SHP77 treated with DMSO at 0.1 percent for 48 hours (cell line): Measurements from ENCODE around the gene GPR78.

Experiments used
- DNase-seq: peaks from one replicate; lab custom pipeline; 2025; lab: John Stamatoyannopoulos, UW

The GPR78 gene

DNA sequence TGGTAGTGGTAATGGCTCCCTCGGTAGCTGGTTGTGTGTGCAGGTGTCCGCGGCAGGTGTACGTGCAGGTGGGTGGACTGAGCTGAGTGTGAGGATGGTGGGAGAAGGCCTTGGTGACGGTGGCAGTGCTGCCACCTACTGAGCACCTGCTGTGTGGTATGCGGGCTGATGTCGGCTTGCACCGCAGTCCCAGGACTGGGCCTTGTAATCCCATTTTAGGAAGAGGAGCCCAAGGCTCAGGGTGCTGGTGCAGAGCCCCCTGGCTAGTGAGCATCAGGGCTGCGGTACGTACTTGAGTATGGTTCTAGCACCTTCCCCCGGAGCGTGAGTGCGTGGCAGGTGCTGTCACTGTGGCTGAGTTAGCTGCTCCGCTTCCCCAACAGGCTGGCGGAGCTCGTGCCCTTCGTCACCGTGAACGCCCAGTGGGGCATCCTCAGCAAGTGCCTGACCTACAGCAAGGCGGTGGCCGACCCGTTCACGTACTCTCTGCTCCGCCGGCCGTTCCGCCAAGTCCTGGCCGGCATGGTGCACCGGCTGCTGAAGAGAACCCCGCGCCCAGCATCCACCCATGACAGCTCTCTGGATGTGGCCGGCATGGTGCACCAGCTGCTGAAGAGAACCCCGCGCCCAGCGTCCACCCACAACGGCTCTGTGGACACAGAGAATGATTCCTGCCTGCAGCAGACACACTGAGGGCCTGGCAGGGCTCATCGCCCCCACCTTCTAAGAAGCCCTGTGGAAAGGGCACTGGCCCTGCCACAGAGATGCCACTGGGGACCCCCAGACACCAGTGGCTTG lies 6.7 kb downstream of the GPR78 start:
- no peak for DNase-seq

DNA sequence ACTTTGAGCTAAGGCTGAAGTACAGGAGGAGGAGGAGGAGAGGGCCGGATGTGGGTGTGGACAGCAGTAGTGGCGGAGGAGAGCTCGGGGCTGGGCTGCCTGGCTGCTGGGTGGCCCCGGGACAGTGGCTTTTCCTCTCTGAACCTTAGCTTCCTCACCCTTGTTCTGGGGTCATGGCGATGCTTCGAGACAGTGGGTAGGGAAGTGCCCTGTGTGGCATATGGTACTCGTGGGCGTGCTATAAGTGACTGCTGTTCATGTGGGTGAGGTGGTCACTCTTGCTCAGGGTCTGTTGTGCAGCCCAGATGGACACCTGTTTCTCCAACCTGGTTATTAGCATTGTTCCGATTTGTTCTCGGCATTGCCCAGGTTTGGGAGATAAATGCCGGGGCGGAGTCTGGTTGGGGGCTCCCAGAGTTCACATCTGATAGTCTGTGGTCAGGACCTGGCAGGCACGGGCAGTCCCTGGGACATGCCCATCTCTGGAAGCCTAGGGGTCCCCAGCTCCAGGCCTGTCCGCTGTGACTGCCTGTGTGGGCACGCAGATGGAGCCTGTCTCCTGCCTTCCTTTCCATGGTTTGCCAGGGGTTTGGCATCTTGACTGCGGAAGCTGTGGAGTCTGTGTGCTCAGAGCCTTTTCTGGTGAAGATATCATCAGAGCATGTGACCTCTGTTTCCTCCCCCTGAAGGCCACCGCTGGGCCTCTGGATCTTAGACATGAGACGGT lies 7.4 kb downstream of the GPR78 start:
- DNase-seq = no peak

DNA sequence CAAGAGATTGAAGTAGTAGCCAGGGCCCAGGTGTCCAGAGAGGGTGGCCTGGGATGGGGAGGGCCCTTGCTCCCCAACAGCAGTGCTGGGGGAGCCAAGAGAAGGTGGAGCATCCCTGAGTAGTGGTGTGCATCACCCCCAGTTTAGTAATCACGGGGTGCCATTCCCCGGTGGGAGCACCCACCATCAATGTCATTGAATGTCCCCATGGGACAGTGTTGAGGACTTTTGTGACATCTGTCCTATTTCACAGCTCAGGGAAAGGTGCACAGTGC lies 7.9 kb downstream of the GPR78 start:
- no peak for DNase-seq

DNA sequence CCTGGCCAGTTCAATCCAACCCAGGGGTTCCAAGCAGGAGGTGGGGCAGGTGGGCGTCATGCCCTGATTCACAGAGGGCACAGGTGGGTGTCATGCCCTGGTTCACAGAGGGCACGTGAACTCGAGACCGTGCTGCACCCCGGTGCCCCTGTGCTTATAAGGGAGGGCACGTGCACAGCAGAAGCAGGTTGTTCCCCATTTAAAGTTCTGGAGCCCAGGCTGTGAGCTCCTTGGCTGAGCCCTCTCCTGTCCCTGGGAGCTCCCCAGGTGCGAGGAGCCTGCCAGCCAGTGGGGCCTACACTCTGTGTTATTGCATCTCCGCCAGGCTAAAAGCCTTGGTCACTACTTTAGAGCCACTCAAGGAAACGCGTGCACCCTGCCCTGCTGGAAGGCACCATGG lies 9.1 kb downstream of the GPR78 start:
- no peak for DNase-seq

DNA sequence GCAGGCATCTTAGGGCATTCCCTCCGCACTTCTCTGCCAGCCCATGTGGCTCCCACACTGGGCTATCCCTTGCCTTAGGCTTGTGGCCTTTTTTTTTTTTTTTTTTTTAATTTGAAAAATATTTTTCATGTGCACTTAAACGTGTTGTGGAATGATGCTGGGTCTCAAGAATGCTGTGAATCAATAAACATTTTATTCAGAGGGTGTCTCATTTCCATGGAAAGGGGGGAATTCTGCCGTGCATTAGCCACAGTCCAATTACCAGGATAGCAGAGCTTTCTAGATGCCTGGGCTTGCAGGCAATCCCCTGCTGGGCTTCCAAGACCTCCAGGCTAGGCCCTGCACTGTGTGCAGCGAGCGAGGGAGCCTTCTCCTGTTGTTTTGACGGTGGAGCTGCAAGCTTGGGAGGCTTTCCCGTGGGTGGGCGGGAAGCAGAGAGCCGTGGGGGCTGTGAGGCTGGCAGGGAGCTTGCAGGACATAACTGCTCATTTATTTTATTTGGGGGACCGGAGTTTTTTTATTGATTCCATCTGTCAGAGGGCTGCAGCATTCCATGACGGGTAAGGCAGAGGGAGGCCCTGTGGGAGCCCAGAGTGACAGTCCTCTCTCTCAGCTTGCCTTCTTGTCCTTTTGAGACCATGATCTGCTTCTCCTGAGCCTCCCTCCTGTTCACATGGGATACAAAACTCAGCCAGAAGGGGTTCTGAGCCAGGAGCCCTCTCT lies 9.8 kb downstream of the GPR78 start:
- no peak for DNase-seq

DNA sequence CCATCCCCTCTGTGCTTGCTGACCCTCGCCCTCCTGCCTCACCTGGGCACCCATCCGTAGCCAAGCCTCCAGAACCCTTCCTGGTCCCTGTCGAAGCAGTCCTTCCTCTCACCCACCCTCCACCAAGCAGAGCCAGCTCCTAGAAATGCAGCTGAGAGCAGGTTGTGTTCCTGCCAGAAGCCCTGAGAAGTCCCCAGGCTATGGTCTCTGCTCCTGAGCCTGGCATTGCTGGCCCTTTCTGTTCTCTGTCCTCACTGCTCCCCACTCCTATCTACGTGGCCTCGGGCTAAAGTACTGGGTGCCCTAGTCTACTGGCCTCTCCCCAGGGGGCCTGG lies 10.3 kb downstream of the GPR78 start:
- DNase-seq = no peak

DNA sequence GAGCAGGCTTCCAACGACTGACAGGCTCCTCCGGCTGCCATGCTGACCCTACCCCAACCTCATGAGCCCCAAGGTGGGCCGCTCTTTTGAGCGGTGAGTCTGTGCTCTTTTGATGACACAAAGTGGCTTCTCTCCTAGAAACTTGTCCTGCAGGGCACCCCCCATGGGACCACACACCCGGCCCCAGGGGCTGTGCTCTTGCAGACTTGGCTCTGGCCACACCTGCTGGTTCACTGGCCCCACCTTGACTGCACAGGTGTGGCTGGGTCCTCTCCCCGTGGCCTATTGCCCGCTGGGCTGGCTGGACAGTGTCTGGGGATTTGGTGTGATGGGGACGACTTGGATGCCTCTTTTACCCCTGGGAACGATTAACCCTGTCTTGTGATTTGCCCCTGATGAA lies 10.9 kb downstream of the GPR78 start:
- no peak for DNase-seq

DNA sequence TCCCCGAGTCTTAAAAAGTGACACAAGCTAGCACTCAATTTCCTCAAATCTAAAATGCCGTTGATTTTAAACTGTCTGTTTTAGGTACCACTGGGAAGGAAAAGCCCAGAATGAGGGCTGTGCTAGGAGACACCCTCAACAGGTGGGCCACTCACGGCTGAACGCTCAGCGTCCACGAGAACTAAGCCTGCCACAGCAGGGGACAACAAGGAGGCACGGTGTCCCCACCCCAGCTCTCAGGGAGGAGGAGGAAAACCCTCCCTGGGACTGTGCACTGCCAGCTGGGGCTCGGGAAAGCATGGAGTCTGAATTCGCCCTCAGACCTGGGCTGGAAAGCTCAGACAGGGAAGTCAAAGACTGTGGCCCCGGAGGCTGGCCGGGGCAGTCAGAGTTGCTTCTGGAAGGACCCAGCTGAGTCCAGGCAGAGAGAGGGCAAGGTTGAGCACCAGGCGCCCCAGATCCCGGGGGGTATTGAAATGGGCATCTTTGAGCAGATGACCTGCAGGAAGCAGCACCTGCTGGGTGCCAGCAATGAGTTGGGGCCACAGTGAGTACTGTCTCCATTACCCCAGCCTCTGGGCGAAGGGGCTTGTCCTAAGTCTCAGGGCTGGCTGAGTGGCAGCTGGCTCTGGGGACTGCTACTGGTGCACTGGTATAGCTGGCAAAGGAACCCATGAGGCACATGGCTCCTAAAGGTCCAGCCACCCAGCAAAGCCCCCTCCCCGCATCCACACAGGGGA lies 11.6 kb downstream of the GPR78 start:
- DNase-seq = no peak

DNA sequence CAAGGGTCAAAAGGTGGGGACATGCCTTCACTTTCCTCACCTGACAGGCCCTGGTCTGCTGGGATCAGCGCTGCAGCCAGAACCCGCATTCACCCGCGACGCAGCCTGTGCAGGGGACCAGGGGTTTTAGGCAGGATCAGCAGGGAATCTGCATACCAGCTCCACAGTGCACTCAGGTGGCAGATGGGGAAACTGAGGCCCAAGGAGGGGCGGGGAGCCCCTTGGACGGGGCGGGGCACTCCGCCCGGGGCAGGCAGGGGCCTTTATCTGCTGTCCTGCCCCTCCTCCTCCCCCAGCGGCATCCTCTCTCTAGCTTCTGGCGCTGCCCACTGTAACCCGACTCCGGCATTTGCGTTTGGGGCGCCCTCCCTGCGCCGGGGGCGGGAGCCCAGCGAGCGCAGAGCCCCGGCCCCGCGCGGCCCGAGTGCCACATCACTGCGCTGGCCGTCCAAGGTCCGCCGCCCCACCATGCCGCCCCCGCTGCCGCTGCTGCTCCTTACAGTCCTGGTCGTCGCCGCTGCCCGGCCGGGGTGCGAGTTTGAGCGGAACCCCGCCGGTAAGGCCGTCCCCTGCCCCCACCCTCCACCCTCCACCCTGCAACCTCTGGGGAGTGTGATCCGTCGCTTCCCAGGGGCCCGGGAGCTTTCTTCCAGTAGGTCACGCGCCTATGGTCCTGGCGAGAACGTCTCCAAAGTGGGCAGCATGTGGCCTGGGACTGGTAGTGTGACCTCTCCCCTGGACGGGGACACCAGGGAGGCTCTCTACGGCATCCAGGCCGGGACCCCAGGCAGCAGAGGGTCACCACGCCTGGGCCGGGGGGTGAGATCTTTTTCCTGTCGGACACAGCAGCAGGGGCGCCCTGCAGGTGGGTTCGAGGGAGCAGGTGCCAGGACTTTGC lies 12.4 kb downstream of the GPR78 start, which contains the start of gene CPZ:
Gene CPZ (plus strand): TSS at position 400 of the 898 bp plus-strand sequence. CDS start 69 bp downstream, at position 469.
- DNase-seq = no peak

DNA sequence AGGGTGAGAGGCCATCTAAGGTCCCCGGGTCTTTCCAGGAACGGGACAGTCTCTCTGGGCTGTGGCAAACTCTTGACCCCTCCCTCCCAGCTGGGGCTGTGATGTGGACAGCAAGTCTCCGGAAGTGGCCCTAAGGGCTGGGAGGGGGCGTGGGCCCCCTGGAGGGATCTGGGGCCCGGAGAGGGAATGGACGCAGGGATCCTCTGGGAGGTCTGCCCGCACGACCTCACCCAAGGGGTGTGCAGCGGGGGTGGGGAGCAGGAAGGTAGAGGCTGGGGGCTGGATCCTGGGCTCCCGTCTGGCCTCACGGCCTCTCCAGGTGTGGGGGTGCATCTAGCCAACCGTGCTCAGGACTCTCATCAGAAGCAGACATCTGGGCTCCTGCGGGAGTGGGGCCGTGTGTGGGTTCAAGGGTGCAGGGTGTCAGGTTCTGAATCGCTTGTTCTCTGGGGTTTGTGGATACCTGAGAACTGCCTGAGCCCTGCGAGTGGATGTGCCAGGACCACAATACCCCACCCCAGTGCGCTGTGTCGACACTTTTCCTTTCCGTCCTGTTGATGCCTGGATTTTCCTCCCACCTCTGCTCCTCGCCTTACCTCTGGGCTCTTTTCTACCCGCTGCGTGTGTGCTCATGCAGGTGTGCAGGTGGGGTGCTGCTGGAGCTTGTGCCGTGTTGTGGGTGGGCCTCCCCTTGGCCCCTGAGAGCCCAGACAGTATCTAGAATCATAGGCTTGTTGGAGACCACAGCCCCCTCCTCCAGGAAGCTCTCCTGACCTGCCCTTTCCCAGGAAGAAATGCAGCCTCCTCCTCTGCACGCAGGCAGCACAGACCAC lies 13.3 kb downstream of the GPR78 start:
- no peak for DNase-seq

DNA sequence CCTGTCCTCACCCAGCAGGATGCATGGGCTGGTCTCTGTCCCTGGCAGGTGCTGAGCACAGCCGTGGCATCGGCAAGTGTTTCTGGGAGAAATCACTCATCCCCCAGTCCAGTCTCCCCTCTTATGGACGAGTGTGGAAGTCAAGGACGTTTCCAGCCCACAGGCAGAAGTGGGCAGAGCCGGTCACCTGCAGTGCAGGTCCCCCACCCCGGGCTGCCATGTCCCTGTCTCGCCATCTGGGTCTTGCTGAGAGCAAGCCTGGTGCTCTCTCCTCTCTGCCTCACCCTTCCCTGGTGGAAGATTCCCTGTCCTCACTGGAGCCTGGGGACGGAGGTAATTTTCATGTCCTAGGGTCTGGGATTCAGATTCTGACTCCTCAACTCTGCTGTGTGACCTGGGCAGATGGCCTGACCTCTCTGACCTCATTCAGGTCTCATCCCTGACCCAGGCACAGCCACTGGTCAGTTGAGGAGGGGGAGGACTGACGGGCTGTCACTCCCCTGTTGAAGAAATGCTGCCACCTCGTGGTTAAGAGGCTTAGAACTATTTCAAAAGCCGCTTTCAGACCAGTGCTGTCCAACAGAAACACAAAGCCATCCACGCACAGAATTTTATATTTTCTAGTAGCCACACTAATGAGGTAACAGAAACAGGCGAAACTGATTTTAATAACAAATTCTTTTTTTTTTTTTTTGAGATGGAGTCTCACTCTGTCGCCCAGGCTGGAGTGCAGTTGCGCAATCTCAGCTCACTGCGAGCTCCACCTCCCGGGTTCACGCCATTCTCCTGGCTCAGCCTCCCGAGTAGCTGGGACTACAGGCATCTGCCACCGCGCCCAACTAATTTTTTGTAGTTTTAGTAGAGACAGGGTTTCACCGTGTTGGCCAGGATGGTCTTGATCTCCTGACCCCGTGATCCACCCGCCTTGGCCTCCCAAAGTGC lies 14.2 kb downstream of the GPR78 start:
- peak; percentile 0 for DNase-seq

DNA sequence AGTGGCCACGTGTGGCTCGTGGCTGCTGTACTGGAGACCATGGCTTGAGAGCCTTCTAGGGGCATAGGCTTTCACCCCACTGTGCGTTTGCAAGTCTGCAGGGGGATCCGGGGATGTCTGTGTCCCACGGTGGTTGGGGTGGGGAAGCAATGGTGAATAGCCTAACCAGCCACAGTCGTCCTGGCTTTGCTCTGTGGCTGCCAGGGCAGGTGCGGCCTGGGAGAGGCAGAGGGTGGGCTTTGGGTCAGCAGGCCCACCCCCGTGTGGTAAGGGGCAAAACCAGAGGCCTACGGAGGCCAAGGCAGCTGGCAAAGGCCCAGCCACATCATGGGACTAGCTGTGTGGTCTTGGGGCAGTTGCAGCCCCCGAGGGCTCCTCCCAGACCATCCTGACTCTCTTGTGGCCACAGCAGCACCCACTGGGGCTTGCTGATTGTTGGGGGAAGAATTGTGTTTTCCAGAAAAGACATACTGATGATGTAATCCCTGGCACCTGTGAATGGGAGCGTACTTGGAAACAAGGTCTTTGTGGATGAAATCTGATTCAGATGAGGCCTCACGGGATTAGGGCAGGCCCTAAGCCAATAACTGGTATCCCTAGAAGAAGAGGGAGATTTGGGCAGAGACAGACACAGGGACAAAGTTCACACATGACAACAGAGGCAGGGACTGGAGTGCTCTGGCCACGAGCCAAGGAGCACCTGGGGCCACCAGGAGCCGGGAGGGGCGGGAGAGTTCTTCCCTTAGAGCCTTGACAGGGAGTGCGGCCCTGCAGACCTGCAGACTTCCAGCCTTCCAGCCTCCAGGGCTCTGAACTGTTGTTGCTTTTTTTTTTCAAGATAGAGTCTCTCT lies 15.3 kb downstream of the GPR78 start:
- DNase-seq = no peak

DNA sequence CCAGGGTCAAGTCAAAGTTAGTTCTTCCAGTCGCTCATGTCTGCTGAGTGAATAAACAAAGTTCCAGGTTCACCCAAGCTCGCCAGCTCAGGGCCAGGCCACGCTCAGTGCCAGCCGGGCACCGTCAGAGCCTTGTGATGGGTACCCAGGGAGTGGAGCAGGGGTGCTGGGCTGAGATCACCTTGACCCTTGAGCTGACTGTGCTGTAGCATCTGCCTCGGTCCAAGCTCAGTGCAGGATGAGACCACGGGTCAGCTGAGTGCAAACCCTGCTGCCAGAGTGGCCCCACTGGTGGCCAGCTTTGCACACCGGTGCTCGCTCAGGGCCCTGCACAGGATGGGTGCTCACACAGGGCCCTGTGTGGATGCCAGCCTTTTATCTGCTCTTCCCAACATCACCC lies 16.7 kb downstream of the GPR78 start:
- no peak for DNase-seq

DNA sequence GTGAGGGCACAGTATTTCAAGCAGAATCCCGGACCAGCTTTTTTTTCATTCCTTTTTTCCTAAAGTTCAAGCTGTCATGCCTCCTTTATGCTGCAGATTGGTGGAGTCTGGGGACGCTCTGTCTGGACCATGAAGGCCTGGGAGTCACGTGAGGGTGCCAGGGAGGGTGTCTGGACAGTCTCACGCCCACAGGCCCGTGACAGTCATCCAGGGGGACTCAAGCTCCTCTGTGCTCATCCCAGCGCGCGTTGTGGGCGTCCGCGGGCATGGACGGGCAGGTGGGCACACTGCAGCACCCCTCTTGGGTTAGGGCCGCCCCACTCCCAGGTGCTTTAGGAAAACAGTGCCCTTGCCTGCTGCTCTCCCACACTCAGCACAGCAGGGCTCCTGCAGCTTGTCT lies 17.1 kb downstream of the GPR78 start:
- no peak for DNase-seq

DNA sequence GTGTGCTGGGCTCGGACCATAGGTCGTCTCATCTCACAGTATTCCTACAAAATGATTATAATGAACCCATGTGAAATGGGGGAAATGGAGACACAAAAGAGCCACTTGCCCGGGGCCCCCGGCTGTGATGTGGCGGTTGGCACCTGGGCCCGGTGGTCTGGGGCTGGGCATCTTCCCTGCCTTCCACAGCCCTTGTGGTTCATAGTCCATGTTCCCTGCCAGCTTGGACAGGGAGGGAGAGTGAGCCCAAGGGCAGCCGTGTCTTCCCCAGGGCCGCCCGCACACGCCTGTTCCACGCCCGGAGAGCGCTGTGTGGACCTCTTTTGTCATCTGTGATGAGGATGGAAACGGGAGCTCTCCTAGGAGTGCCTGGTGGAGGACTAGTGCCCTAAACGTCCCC lies 17.6 kb downstream of the GPR78 start:
- DNase-seq = no peak

DNA sequence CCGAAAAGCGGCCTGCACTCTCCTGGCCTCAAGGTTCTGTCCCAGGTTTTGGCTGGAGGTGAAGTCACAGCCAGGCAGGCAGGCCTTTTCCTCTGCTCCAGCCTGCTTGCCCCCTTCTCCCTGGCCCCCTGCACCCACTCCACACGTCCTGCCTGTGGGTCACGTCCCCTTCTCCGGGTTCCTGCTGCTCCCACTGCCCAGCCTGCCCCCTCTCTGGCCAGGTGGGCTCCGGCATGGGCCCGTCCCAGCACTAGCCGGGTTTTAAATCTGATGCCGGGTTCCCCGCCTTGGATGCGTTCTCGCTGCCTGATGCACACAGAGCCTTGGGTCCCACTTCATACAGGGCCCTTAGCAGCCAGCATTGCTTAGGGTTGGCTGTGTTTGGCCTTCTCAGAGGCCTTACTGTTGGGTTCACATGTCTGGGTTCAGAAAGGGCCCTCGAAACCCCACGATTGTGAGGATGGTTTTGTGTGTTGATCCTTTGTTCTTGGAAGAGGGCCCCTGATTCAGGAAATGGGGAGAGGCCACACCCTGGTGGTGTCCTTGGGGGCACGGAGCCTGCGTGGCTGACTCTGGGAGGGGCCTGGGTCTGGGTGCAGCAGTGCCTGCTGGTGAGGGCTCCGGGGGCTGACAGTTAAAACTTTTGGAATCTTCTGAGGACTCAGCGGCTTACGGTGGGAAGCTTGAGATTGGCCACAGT lies 18.3 kb downstream of the GPR78 start:
- no peak for DNase-seq

DNA sequence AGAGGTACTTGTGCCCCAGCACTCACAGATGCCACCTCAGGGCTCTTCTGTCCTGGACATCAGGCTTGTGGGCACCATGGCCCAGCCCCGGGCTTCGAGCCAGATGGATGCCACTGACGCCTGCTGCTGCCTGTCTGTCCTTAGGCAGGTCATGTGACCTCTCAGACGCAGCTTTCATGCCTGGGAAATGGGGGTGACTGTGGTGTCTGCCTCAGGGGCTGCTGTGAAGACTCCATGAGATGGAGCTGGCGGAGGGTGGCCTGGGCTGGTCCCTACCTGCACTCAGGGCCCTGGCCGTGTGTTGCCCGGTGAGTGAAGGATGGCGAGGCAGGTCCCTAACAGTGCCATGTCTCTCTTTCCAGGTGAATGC lies 18.9 kb downstream of the GPR78 start:
- DNase-seq = no peak

DNA sequence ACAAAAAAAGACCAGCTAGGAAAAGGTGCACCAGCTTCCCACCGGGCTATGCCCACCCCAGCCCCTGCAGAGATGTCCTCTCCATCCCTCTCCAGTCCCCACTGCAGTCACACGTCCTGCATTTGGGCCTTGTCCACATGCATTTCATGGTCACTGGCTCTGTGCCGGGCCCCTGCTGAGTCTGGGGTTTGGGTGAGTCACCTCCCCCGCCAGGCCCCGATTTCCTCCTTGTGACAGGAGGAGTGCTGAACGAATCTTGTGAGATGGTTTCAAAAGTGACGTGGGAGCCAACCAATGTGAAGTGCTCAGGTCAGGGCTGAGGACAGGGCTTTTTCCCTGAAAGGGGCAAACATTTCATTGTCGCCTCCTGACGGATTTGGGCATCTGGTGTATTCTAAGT lies 19.5 kb downstream of the GPR78 start:
- DNase-seq = no peak
